ENCODE results near the gene CPAMD8. TPM values are rescaled to one million over a fixed set of nuclear protein-coding genes. Genes with fewer than 3 reads are reported as not detected.

The CPAMD8 gene
- total and polyA plus RNA-seq, 2 donors (not counting 3 experiments of a cell fraction or from before 2014, with no cell fraction given) = 2.2 to 3.9 TPM

DNA sequence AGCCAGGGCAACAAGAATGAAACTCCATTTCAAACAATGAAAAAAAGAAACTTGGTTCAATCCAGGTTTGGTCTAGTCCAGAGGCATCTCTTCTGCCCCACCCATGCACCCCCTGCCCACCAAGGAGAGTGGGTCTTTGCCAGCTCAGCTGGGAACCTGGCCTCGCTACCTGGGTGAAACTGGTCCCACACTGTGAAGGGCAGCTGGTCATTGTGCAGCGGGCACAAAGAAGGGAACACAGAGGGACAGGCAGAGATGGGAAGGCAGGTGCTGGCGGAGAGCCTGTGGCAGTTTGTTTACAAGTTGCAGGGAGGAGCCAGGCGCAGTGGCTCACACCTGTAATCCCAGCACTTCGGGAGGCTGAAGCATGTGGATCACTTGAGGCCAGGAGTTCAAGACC, 50.2 kb downstream of the CPAMD8 start:
- POLR2A ChIA-PET = no interaction called here
- intact Hi-C loops (cut with micrococcal nuclease) = no loop called here
- CTCF ChIA-PET = no interaction called here
- dilution Hi-C loops (cut with MboI; ENCODE audit: extremely low pct_ligation_motif_present, low sequenced_read_pairs) = no loop called here
- FAIRE-seq = no peak
- no peak overlapping the region for H3K27ac ChIP-seq (ENCODE audit: insufficient read depth, low read depth, low read length)
- H3K27me3 ChIP-seq (ENCODE audit: control insufficient read depth in 2 of 2, insufficient read depth in 2 of 2, low read length in 2 of 2) = no peaks in the 10 kb centered on the region
- H3K9me3 ChIP-seq (replicated peaks; ENCODE audit: control insufficient read depth, insufficient read depth, low read length) = no peaks in the 10 kb centered on the region
- H3K4me1 ChIP-seq (ENCODE audit: control insufficient read depth, extremely low read depth, insufficient read depth, low read length) = no peaks in the 10 kb centered on the region
- no peaks in the 10 kb centered on the region for H3K79me2 ChIP-seq (ENCODE audit: control insufficient read depth, insufficient read depth, low read length)
- no peaks in the 10 kb centered on the region for H4K20me1 ChIP-seq (replicated peaks; ENCODE audit: control insufficient read depth, extremely low read depth, insufficient read depth, low read length)
- no peaks in the 10 kb centered on the region for H3K36me3 ChIP-seq (ENCODE audit: control insufficient read depth in 2 of 2, extremely low read depth in 1 of 2, insufficient read depth in 2 of 2, low read length in 2 of 2)
- no peaks in the 10 kb centered on the region for H3K9me1 ChIP-seq (replicated peaks; ENCODE audit: control insufficient read depth, extremely low read depth, insufficient read depth, low read length)
- TF ChIP-seq POLR2A (IDR thresholded peaks at IDR 0.05; ENCODE audit: low read depth, low read length) (no peak), FOS (IDR thresholded peaks at IDR 0.05; ENCODE audit: borderline replicate concordance, insufficient read depth, low read length) (no peak), GATA2 (IDR thresholded peaks at IDR 0.05; ENCODE audit: insufficient read depth, insufficient read length, low read depth, low read length) (no peak), CTCF (IDR thresholded peaks at IDR 0.05; ENCODE audit: extremely low read depth in 1 of 2, insufficient read depth in 1 of 2, low read depth in 1 of 2, low read length in 2 of 2) (no peak), POLR2AphosphoS5 (IDR thresholded peaks at IDR 0.05; ENCODE audit: insufficient read depth, low read depth, low read length) (no peak), MAX (IDR thresholded peaks at IDR 0.05; ENCODE audit: insufficient read depth, insufficient read length) (no peak), EZH2 (IDR thresholded peaks at IDR 0.05; ENCODE audit: borderline replicate concordance, low read depth, low read length, severe bottlenecking) (no peak), MYC (IDR thresholded peaks at IDR 0.05; ENCODE audit: low read depth, low read length) (no peak), JUN (IDR thresholded peaks at IDR 0.05; ENCODE audit: borderline replicate concordance, insufficient read depth, insufficient read length, low read depth) (no peak)
- no peak overlapping the region for H3K4me2 ChIP-seq (ENCODE audit: insufficient read depth, low read length)
- no peak for DNase-seq (ENCODE audit: low read depth, low spot score)
- BruUV-seq (replicated peaks) = no TSS peak
- no peak overlapping the region for H3K4me3 ChIP-seq (replicated peaks in 1 of 3; ENCODE audit: insufficient read depth in 1 of 3, low read depth in 1 of 3, low read length in 3 of 3)
- no peak overlapping the region for H2AFZ ChIP-seq (ENCODE audit: low read depth, low read length)
- no peak overlapping the region for H3K9ac ChIP-seq (replicated peaks; ENCODE audit: extremely low read depth, insufficient read depth, low read length)

Measured in endothelial cell of umbilical vein (primary cell).